ENCODE results near the gene ZDHHC9. TPM values are rescaled to one million over a fixed set of nuclear protein-coding genes. Genes with fewer than 3 reads are reported as not detected.

Gene ZDHHC9
- total RNA-seq, 4 donors from 2014 or later = 5.4 to 17.1 (median 14.4) TPM

DNA sequence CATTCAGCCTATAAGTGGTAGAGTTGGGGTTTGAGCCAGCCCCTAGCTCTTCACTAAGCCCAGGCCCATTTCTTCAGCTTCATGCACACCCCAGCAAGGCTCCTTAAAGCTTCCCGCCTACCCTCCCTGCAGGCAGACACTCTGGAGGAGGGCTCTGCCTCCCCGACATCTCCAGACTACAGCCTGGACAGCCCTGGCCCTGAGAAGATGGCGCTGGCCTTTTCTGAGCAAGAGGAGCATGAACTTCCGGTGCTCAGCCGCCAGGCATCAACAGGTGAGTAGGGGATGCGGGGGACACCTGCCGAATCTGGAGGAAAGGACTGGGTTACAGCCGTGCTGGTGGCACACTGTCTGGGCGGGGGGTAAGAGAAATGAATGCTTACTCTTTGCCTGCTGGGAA lies 52.9 kb downstream of the ZDHHC9 start:
- Histone ChIP-seq H3K36me3 (no peaks in the 10 kb centered on the region), H3K4me1 (no peaks in the 10 kb centered on the region), H3K27me3 (no peaks in the 10 kb centered on the region), H3K27ac (no peak overlapping the region), H3K4me3 (no peak overlapping the region), H3K9me3 (no peaks in the 10 kb centered on the region)
- ATAC-seq = no peak
- TF ChIP-seq EP300 (IDR thresholded peaks at IDR 0.05) (no peak), POLR2AphosphoS5 (IDR thresholded peaks at IDR 0.05) (no peak), POLR2A (IDR thresholded peaks at IDR 0.05) (no peak), CTCF (IDR thresholded peaks at IDR 0.05) (no peak)
- 83% methylated on average over 7 of the region's 9 CpGs; no CpG with 5 or more reads in 1 of the 2 donors for WGBS, 2 donors (ENCODE audit: low coverage in 1 of 2)

DNA sequence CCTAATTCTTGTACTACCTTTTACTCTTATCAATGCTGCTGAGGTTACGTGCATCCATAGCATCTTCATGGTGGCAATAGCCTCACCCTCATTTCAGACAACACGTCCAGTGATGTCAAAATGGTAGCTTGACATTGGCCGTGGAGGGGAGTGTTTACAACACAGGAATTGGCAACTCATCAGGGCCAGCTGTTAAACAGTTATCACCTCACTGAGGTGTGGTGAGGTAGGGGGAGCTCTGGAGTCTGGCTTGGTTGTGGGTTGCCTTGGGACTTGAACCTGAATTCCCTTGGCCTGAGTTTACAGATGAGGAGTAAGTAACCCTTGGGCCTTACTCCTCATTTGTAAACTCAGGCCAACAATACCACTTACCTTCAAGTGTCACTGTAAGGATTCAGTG lies 53.5 kb downstream of the ZDHHC9 start:
- 88 to 100% methylated on average over 1 to 2 of the region's 3 CpGs for WGBS, 2 donors (ENCODE audit: low coverage in 1 of 2)
- no peak for TF ChIP-seq POLR2AphosphoS5 (IDR thresholded peaks at IDR 0.05)
- no peak for TF ChIP-seq CTCF (IDR thresholded peaks at IDR 0.05)
- TF ChIP-seq POLR2A (IDR thresholded peaks at IDR 0.05) = no peak
- TF ChIP-seq EP300 (IDR thresholded peaks at IDR 0.05) = no peak
- H3K27me3 ChIP-seq = no peaks in the 10 kb centered on the region
- H3K9me3 ChIP-seq = no peaks in the 10 kb centered on the region
- no peaks in the 10 kb centered on the region for H3K36me3 ChIP-seq
- H3K27ac ChIP-seq = no peak overlapping the region
- no peak for ATAC-seq
- H3K4me3 ChIP-seq = no peak overlapping the region
- no peaks in the 10 kb centered on the region for H3K4me1 ChIP-seq

- no peaks in the 10 kb centered on the region for H3K36me3 ChIP-seq
- TF ChIP-seq POLR2AphosphoS5 (IDR thresholded peaks at IDR 0.05) = no peak
- TF ChIP-seq EP300 (IDR thresholded peaks at IDR 0.05) = no peak
- TF ChIP-seq POLR2A (IDR thresholded peaks at IDR 0.05) = no peak
- no peak for TF ChIP-seq CTCF (IDR thresholded peaks at IDR 0.05)
- WGBS, 2 donors (ENCODE audit: low coverage in 1 of 2) = 88% methylated on average over 6 of the region's 6 CpGs; no CpG with 5 or more reads in 1 of the 2 donors
- no peak for ATAC-seq
- H3K4me3 ChIP-seq = no peak overlapping the region
- H3K4me1 ChIP-seq = no peaks in the 10 kb centered on the region
- H3K27ac ChIP-seq = no peak overlapping the region
- no peaks in the 10 kb centered on the region for H3K9me3 ChIP-seq
- no peaks in the 10 kb centered on the region for H3K27me3 ChIP-seq
Observed at GRCh38 chrX:129788527-129788926, 55.2 kb downstream of the ZDHHC9 start.

- H3K4me3 ChIP-seq = no peak overlapping the region
- no peaks in the 10 kb centered on the region for H3K9me3 ChIP-seq
- H3K36me3 ChIP-seq = no peaks in the 10 kb centered on the region
- no peaks in the 10 kb centered on the region for H3K4me1 ChIP-seq
- no peak overlapping the region for H3K27ac ChIP-seq
- ATAC-seq = no peak
- no peak for TF ChIP-seq EP300 (IDR thresholded peaks at IDR 0.05)
- TF ChIP-seq POLR2AphosphoS5 (IDR thresholded peaks at IDR 0.05) = no peak
- TF ChIP-seq CTCF (IDR thresholded peaks at IDR 0.05) = no peak
- no peak for TF ChIP-seq POLR2A (IDR thresholded peaks at IDR 0.05)
- 60 to 87% methylated on average over 3 to 4 of the region's 11 CpGs for WGBS, 2 donors (ENCODE audit: low coverage in 1 of 2)
- no peaks in the 10 kb centered on the region for H3K27me3 ChIP-seq
Observed at GRCh38 chrX:129787336-129788055, 56.2 kb downstream of the ZDHHC9 start.

GRCh38 chrX:129786210-129786651 lies 57.5 kb downstream of the ZDHHC9 start:
- no peak for ATAC-seq
- H3K4me1 ChIP-seq = no peaks in the 10 kb centered on the region
- WGBS, 2 donors (ENCODE audit: low coverage in 1 of 2) = 0 to 29% methylated on average over 1 of the region's 3 CpGs
- no peaks in the 10 kb centered on the region for H3K36me3 ChIP-seq
- TF ChIP-seq POLR2AphosphoS5 (IDR thresholded peaks at IDR 0.05) = no peak
- no peak for TF ChIP-seq EP300 (IDR thresholded peaks at IDR 0.05)
- TF ChIP-seq POLR2A (IDR thresholded peaks at IDR 0.05) = no peak
- TF ChIP-seq CTCF (IDR thresholded peaks at IDR 0.05) = no peak
- H3K27me3 ChIP-seq = no peaks in the 10 kb centered on the region
- H3K4me3 ChIP-seq = no peak overlapping the region
- H3K9me3 ChIP-seq = no peaks in the 10 kb centered on the region
- H3K27ac ChIP-seq = no peak overlapping the region
